Measurements from ENCODE around the gene ABCC3. TPM values are rescaled to one million over a fixed set of nuclear protein-coding genes. Genes with fewer than 3 reads are reported as not detected.
A peak's percentile ranks its signal among the peaks of the same experiment; 100 is the strongest.

The ABCC3 gene
- polyA plus RNA-seq, 2 donors, result 17.7 to 32.0 TPM

DNA sequence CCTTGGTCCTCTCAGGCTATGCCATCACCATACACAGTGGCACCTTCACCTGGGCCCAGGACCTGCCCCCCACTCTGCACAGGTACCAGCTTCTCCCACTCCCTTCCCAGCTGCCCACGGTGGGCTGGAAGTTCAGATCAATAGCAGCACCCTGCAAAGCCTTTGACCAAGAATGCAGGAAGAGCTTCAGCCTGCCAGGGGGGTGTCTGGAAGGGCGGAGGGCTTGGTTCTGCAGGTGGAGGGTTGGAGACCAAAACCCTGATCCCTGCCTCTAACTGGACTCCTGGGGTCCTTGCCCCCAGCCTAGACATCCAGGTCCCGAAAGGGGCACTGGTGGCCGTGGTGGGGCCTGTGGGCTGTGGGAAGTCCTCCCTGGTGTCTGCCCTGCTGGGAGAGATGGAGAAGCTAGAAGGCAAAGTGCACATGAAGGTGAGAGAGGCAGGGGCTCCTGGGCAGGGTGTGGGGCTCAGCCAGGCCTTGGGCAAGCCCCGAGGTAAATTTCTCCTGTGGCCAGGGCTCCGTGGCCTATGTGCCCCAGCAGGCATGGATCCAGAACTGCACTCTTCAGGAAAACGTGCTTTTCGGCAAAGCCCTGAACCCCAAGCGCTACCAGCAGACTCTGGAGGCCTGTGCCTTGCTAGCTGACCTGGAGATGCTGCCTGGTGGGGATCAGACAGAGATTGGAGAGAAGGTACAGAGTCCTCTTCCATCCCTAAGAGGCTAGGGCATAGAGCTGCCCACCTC lies 34.3 kb downstream of the ABCC3 start:
- Histone ChIP-seq H3K9me3 (ENCODE audit: control insufficient read depth in 2 of 2, insufficient read depth in 1 of 2, low read depth in 1 of 2, low read length in 1 of 2) (no peaks in the 10 kb centered on the region), H3K4me1 (ENCODE audit: control insufficient read depth in 2 of 2, insufficient read depth in 2 of 2, low read length in 1 of 2) (peaks cover 0 to 17% of the 10 kb centered on the region in 2 donors), H3K4me3 (ENCODE audit: low read depth in 1 of 2, low read length in 2 of 2) (no peak overlapping the region), H3K27me3 (ENCODE audit: control insufficient read depth in 1 of 2, insufficient read depth in 2 of 2, low read length in 2 of 2) (no peaks in the 10 kb centered on the region), H3K36me3 (ENCODE audit: control insufficient read depth in 2 of 2, insufficient read depth in 2 of 2, low read length in 1 of 2) (no peaks in the 10 kb centered on the region), H3K27ac (ENCODE audit: low read depth in 2 of 2, low read length in 1 of 2) (no peak overlapping the region)
- WGBS, 2 donors, result 78 to 80% methylated on average over 9 of the region's 9 CpGs

DNA sequence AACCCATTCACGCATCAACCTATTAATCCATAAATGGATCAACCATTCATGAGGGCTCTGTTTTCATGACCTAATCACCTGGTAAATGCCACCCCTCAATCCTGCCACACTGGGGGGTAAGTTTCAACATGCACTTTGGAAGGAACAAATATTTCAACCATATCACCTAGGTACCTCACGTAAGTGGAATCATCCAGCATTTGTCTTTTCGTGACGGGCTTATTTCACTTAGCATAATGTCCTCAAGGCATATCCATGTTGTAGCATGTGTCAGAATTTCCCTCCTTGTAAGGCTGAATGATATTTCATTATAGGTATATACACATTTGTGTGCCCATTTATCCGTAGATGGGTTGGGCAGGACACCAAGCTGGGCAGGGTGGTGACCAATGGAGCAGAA lies 37.4 kb downstream of the ABCC3 start:
- peak overlapping the region; percentile 69 to 75 for H3K27ac ChIP-seq (ENCODE audit: low read depth in 2 of 2, low read length in 1 of 2)
- WGBS, 2 donors, result 50 to 71% methylated on average over 5 of the region's 5 CpGs
- peaks cover 0 to 17% of the 10 kb centered on the region in 2 donors for H3K4me1 ChIP-seq (ENCODE audit: control insufficient read depth in 2 of 2, insufficient read depth in 2 of 2, low read length in 1 of 2)
- H3K9me3 ChIP-seq (ENCODE audit: control insufficient read depth in 2 of 2, insufficient read depth in 1 of 2, low read depth in 1 of 2, low read length in 1 of 2), result no peaks in the 10 kb centered on the region
- H3K36me3 ChIP-seq (ENCODE audit: control insufficient read depth in 2 of 2, insufficient read depth in 2 of 2, low read length in 1 of 2), result peaks cover 2 to 3% of the 10 kb centered on the region in 2 donors
- no peaks in the 10 kb centered on the region for H3K27me3 ChIP-seq (ENCODE audit: control insufficient read depth in 1 of 2, insufficient read depth in 2 of 2, low read length in 2 of 2)
- H3K4me3 ChIP-seq (ENCODE audit: low read depth in 1 of 2, low read length in 2 of 2), result no peak overlapping the region

DNA sequence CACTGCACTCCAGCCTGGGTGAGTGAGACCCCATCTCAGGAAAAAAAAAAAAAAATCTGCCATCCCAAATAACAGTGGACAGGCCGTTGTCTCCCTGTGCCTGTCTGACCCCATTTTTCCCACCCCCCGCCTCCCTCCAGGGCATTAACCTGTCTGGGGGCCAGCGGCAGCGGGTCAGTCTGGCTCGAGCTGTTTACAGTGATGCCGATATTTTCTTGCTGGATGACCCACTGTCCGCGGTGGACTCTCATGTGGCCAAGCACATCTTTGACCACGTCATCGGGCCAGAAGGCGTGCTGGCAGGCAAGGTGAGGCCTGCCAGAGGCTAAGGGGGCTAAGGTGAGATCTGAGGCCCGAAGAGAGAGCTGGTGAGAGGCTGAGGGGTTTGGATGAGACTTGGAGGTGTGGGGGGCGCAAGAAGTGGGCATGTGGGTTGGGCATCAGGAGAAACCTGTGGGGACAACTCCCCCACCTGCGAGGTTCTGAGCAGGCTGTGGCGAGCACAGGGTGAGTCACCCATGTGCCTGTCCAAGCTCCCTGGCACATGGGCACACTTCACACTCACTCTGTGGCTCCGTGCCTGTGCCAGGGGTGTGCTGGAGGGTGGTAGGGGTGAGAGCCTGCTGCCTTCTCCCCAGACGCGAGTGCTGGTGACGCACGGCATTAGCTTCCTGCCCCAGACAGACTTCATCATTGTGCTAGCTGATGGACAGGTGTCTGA lies 38.3 kb downstream of the ABCC3 start:
- WGBS, 2 donors, result 56 to 66% methylated on average over 20 of the region's 20 CpGs
- Histone ChIP-seq H3K27ac (ENCODE audit: low read depth in 2 of 2, low read length in 1 of 2) (peak overlapping the region; percentile 69 to 75), H3K4me3 (ENCODE audit: low read depth in 1 of 2, low read length in 2 of 2) (no peak overlapping the region)

DNA sequence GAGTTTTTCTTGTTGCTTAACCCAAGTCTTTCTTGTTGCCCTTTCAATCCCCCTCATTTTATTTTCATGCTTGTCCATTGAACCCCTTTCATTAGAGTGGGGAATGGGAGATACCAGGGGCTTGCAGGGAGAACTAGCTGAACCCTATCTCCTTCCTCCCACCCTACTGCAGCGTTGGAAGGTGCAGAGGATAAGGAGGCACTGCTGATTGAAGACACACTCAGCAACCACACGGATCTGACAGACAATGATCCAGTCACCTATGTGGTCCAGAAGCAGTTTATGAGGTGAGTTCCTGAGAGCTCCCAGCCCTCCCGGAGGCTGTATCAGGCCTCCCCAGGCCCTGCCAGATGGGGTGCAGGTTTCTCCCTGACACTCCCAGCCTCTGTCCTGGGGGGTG lies 40.5 kb downstream of the ABCC3 start:
- H3K27me3 ChIP-seq (ENCODE audit: control insufficient read depth in 1 of 2, insufficient read depth in 2 of 2, low read length in 2 of 2), result no peaks in the 10 kb centered on the region
- H3K36me3 ChIP-seq (ENCODE audit: control insufficient read depth in 2 of 2, insufficient read depth in 2 of 2, low read length in 1 of 2), result peaks cover 2 to 3% of the 10 kb centered on the region in 2 donors
- no peak overlapping the region for H3K4me3 ChIP-seq (ENCODE audit: low read depth in 1 of 2, low read length in 2 of 2)
- H3K4me1 ChIP-seq (ENCODE audit: control insufficient read depth in 2 of 2, insufficient read depth in 2 of 2, low read length in 1 of 2), result peaks cover 0 to 10% of the 10 kb centered on the region in 2 donors
- 81 to 82% methylated on average over 3 of the region's 3 CpGs for WGBS, 2 donors
- no peak overlapping the region for H3K27ac ChIP-seq (ENCODE audit: low read depth in 2 of 2, low read length in 1 of 2)
- no peaks in the 10 kb centered on the region for H3K9me3 ChIP-seq (ENCODE audit: control insufficient read depth in 2 of 2, insufficient read depth in 1 of 2, low read depth in 1 of 2, low read length in 1 of 2)

More for the DNA sequence above, 38.3 kb downstream of the ABCC3 start:
- Histone ChIP-seq H3K9me3 (ENCODE audit: control insufficient read depth in 2 of 2, insufficient read depth in 1 of 2, low read depth in 1 of 2, low read length in 1 of 2) (no peaks in the 10 kb centered on the region), H3K36me3 (ENCODE audit: control insufficient read depth in 2 of 2, insufficient read depth in 2 of 2, low read length in 1 of 2) (peaks cover 2 to 3% of the 10 kb centered on the region in 2 donors), H3K4me1 (ENCODE audit: control insufficient read depth in 2 of 2, insufficient read depth in 2 of 2, low read length in 1 of 2) (peaks cover 0 to 10% of the 10 kb centered on the region in 2 donors), H3K27me3 (ENCODE audit: control insufficient read depth in 1 of 2, insufficient read depth in 2 of 2, low read length in 2 of 2) (no peaks in the 10 kb centered on the region)

DNA sequence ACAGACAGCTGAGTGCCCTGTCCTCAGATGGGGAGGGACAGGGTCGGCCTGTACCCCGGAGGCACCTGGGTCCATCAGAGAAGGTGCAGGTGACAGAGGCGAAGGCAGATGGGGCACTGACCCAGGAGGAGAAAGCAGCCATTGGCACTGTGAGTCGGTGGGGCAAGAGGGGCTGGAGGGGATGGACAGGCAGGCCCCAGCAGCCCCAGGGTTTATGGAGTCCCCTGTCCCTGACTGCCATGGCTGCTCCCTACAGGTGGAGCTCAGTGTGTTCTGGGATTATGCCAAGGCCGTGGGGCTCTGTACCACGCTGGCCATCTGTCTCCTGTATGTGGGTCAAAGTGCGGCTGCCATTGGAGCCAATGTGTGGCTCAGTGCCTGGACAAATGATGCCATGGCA lies 40.9 kb downstream of the ABCC3 start:
- H3K27me3 ChIP-seq (ENCODE audit: control insufficient read depth in 1 of 2, insufficient read depth in 2 of 2, low read length in 2 of 2), result no peaks in the 10 kb centered on the region
- H3K4me1 ChIP-seq (ENCODE audit: control insufficient read depth in 2 of 2, insufficient read depth in 2 of 2, low read length in 1 of 2), result peaks cover 0 to 10% of the 10 kb centered on the region in 2 donors
- peaks cover 2 to 3% of the 10 kb centered on the region in 2 donors for H3K36me3 ChIP-seq (ENCODE audit: control insufficient read depth in 2 of 2, insufficient read depth in 2 of 2, low read length in 1 of 2)
- WGBS, 2 donors, result 80 to 89% methylated on average over 7 of the region's 7 CpGs
- no peak overlapping the region for H3K27ac ChIP-seq (ENCODE audit: low read depth in 2 of 2, low read length in 1 of 2)
- no peak overlapping the region for H3K4me3 ChIP-seq (ENCODE audit: low read depth in 1 of 2, low read length in 2 of 2)
- no peaks in the 10 kb centered on the region for H3K9me3 ChIP-seq (ENCODE audit: control insufficient read depth in 2 of 2, insufficient read depth in 1 of 2, low read depth in 1 of 2, low read length in 1 of 2)

DNA sequence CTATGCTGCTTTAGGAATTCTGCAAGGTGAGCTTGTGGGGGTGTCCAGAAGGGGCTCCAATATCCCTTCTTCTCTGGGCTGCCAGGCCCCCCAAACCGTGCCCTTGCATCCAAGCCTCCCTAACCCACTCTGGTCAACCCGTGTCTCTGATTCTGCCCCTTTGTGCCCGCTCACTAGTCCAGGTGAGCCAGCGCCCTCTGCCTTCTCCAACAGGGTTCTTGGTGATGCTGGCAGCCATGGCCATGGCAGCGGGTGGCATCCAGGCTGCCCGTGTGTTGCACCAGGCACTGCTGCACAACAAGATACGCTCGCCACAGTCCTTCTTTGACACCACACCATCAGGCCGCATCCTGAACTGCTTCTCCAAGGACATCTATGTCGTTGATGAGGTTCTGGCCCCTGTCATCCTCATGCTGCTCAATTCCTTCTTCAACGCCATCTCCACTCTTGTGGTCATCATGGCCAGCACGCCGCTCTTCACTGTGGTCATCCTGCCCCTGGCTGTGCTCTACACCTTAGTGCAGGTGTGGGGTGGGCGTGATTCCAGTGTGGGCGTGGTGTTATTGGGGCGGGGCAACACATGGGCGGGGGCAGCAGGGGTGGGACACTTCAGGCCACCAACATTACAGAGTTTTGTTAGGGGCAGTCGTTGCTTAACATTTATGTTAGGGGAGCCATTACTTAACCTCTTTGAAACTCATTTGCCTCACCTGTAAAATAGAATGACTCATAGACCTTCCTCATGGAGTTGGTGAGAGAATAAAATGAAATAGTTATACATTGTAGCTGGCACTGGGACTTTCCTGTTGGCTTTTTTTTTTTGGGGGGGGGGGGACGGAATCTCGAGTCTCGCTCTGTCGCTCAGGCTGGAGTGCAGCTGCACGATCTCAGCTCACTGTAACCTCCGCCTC lies 41.6 kb downstream of the ABCC3 start:
- Histone ChIP-seq H3K27me3 (ENCODE audit: control insufficient read depth in 1 of 2, insufficient read depth in 2 of 2, low read length in 2 of 2) (no peaks in the 10 kb centered on the region), H3K4me3 (ENCODE audit: low read depth in 1 of 2, low read length in 2 of 2) (no peak overlapping the region), H3K4me1 (ENCODE audit: control insufficient read depth in 2 of 2, insufficient read depth in 2 of 2, low read length in 1 of 2) (peaks cover 0 to 10% of the 10 kb centered on the region in 2 donors), H3K27ac (ENCODE audit: low read depth in 2 of 2, low read length in 1 of 2) (no peak overlapping the region), H3K36me3 (ENCODE audit: control insufficient read depth in 2 of 2, insufficient read depth in 2 of 2, low read length in 1 of 2) (peaks cover 2 to 3% of the 10 kb centered on the region in 2 donors), H3K9me3 (ENCODE audit: control insufficient read depth in 2 of 2, insufficient read depth in 1 of 2, low read depth in 1 of 2, low read length in 1 of 2) (no peaks in the 10 kb centered on the region)
- 87 to 88% methylated on average over 24 of the region's 24 CpGs for WGBS, 2 donors

DNA sequence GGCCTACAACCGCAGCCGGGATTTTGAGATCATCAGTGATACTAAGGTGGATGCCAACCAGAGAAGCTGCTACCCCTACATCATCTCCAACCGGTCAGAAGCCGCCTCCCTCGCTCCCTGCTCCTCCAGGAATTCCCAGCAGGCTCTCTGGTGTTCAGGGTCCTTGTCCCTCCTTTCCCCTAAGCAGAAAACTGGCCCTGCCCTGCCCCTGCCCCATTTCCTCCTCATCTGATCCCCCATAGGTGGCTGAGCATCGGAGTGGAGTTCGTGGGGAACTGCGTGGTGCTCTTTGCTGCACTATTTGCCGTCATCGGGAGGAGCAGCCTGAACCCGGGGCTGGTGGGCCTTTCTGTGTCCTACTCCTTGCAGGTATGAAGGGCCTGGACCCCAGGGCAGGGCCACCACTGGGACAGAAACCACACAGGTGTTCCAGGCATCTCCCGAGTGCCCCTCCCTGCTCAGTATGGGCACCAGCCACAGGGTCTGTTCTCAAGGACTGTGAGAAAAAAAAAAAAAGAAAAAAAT lies 43.2 kb downstream of the ABCC3 start:
- Histone ChIP-seq H3K9me3 (ENCODE audit: control insufficient read depth in 2 of 2, insufficient read depth in 1 of 2, low read depth in 1 of 2, low read length in 1 of 2) (no peaks in the 10 kb centered on the region), H3K27ac (ENCODE audit: low read depth in 2 of 2, low read length in 1 of 2) (no peak overlapping the region), H3K36me3 (ENCODE audit: control insufficient read depth in 2 of 2, insufficient read depth in 2 of 2, low read length in 1 of 2) (peaks cover 2 to 3% of the 10 kb centered on the region in 2 donors), H3K4me3 (ENCODE audit: low read depth in 1 of 2, low read length in 2 of 2) (no peak overlapping the region), H3K4me1 (ENCODE audit: control insufficient read depth in 2 of 2, insufficient read depth in 2 of 2, low read length in 1 of 2) (peaks cover 0 to 6% of the 10 kb centered on the region in 2 donors), H3K27me3 (ENCODE audit: control insufficient read depth in 1 of 2, insufficient read depth in 2 of 2, low read length in 2 of 2) (no peaks in the 10 kb centered on the region)
- WGBS, 2 donors, result 91 to 94% methylated on average over 12 of the region's 12 CpGs

DNA sequence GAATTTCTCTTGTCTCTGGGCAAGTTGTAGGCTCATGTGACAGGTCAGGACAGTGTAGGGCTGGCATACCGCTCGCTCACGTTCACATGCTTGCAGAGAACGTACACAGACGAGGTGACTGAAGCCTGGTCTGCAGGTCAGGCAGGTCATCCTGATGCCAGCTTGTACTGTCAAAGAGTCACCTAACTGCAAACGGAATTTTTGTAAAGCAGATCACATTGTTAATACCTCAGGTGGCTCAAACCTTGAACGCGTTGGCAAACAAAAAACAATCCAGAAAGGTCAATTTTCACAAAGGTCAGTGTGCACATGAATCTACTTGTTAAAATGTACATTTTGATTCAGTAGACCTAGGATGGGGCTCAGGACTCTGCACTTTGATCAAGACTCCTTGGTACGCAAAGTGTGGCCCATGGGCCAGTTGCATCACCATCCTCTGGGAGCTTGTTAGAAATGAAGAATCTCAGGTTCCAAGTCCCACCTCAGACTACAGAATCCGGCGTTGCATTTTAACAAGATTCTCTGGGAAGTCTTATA lies 44.4 kb downstream of the ABCC3 start:
- no peaks in the 10 kb centered on the region for H3K9me3 ChIP-seq (ENCODE audit: control insufficient read depth in 2 of 2, insufficient read depth in 1 of 2, low read depth in 1 of 2, low read length in 1 of 2)
- WGBS, 2 donors, result 75 to 87% methylated on average over 11 of the region's 11 CpGs
- no peaks in the 10 kb centered on the region for H3K4me1 ChIP-seq (ENCODE audit: control insufficient read depth in 2 of 2, insufficient read depth in 2 of 2, low read length in 1 of 2)
- no peaks in the 10 kb centered on the region for H3K27me3 ChIP-seq (ENCODE audit: control insufficient read depth in 1 of 2, insufficient read depth in 2 of 2, low read length in 2 of 2)
- peaks cover 2 to 3% of the 10 kb centered on the region in 2 donors for H3K36me3 ChIP-seq (ENCODE audit: control insufficient read depth in 2 of 2, insufficient read depth in 2 of 2, low read length in 1 of 2)
- H3K4me3 ChIP-seq (ENCODE audit: low read depth in 1 of 2, low read length in 2 of 2), result no peak overlapping the region
- H3K27ac ChIP-seq (ENCODE audit: low read depth in 2 of 2, low read length in 1 of 2), result no peak overlapping the region

DNA sequence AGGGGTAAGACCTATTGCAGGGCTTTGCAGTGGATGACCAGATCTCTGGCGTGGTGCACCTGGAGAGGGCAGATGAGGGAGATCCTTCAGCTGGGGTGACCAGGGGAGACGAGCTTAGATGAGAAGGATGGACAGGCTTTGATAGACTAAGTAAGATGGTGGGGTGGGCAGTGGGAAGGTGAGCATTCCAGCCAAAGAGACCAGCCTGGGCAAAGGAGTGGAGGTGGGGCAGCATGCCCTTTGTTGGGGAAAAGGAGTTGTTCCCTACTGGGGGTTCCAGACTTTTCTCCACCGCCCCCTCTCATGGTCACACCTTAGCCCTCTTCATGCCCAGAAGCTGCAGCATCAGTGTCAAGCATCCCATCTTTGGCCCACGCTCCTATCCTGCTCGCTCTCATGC lies 45.4 kb downstream of the ABCC3 start:
- Histone ChIP-seq H3K4me1 (ENCODE audit: control insufficient read depth in 2 of 2, insufficient read depth in 2 of 2, low read length in 1 of 2) (no peaks in the 10 kb centered on the region), H3K4me3 (ENCODE audit: low read depth in 1 of 2, low read length in 2 of 2) (no peak overlapping the region), H3K9me3 (ENCODE audit: control insufficient read depth in 2 of 2, insufficient read depth in 1 of 2, low read depth in 1 of 2, low read length in 1 of 2) (no peaks in the 10 kb centered on the region), H3K27ac (ENCODE audit: low read depth in 2 of 2, low read length in 1 of 2) (no peak overlapping the region), H3K36me3 (ENCODE audit: control insufficient read depth in 2 of 2, insufficient read depth in 2 of 2, low read length in 1 of 2) (peaks cover 2 to 3% of the 10 kb centered on the region in 2 donors), H3K27me3 (ENCODE audit: control insufficient read depth in 1 of 2, insufficient read depth in 2 of 2, low read length in 2 of 2) (no peaks in the 10 kb centered on the region)
- WGBS, 2 donors, result 95 to 100% methylated on average over 5 of the region's 5 CpGs

Measured in esophagus (tissue), 2 donors.